Upper lobe of right lung (tissue), 1 donor: Measurements from ENCODE around the gene DNAI1. TPM values are rescaled to one million over a fixed set of nuclear protein-coding genes. Genes with fewer than 3 reads are reported as not detected.
"Not testable (repeated sequence)": the region's sequence is repeated elsewhere in the genome, so short reads cannot be mapped to it uniquely, and the experiment has no call there.

Experiments
- ATAC-seq: fragments of 200-7000 bp; cut with Tn5 transposase; one replicate; pipeline ENCODE4 v1.9.1; 2020; ENCODE audit warnings: mild to moderate bottlenecking, moderate library complexity
- DNase-seq: peaks from one replicate; pipeline ENCODE4 v3.0.0-alpha.2; 2020
- H3K27ac ChIP-seq: fragments of 200-600 bp; one replicate; pipeline ENCODE4 v1.8.0; 2022
- H3K27me3 ChIP-seq: fragments of 200-600 bp; one replicate; pipeline ENCODE4 v1.8.0; 2022; ENCODE audit warnings: mild to moderate bottlenecking
- H3K36me3 ChIP-seq: fragments of 200-600 bp; one replicate; pipeline ENCODE4 v1.8.0; 2022
- H3K4me1 ChIP-seq: fragments of 200-600 bp; one replicate; pipeline ENCODE4 v1.8.0; 2022
- H3K4me3 ChIP-seq: fragments of 200-600 bp; one replicate; pipeline ENCODE4 v1.8.0; 2022; ENCODE audit warnings: mild to moderate bottlenecking
- H3K9me3 ChIP-seq: fragments of 200-600 bp; one replicate; pipeline ENCODE4 v1.8.0; 2022
- CTCF ChIP-seq: fragments of 200-600 bp; IDR thresholded peaks from one replicate; pipeline ENCODE4 v1.8.0; 2022; ENCODE audit warnings: antibody characterized with exemption
- intact Hi-C: fragments of 100-400 bp; cut with DNase I; formaldehyde crosslinking; loops from one replicate; pipeline ENCODE4 v1.11.0; 2022
- total RNA-seq: library from RNA; stranded (reverse); fragmentation: NEBNext Ultra II Directional; extraction: Animal tissue kit (Norgen Biotek cat#: 25700); gene quantifications from one replicate; pipeline ENCODE4 v1.2.1, GENCODE V29; 2021
- donor health status: DM: no; HTN: yes; CAD: no; lungs with severe emphysema.

The DNAI1 gene
- total RNA-seq, 1 donor from 2014 or later = not detected

GRCh38 chr9:34437006-34437925 lies 21.3 kb upstream of the DNAI1 start:
- Histone ChIP-seq H3K27me3 (no peaks in the 10 kb centered on the region), H3K27ac (no peak overlapping the region), H3K36me3 (no peaks in the 10 kb centered on the region), H3K4me1 (peaks cover 12% of the 10 kb centered on the region), H3K4me3 (no peak overlapping the region), H3K9me3 (no peaks in the 10 kb centered on the region)
- ATAC-seq (peak; percentile 92), DNase-seq (no peak)
- peak; percentile 75 for TF ChIP-seq CTCF
- intact Hi-C loops = no loop called here

GRCh38 chr9:34437926-34438307 lies 20.7 kb upstream of the DNAI1 start:
- H3K4me1 ChIP-seq = peaks cover 12% of the 10 kb centered on the region
- H3K36me3 ChIP-seq, H3K4me3 ChIP-seq, H3K27ac ChIP-seq, DNase-seq, H3K27me3 ChIP-seq, ATAC-seq, H3K9me3 ChIP-seq, intact Hi-C loops: not testable (repeated sequence)

GRCh38 chr9:34438465-34438864 lies 20.1 kb upstream of the DNAI1 start:
- H3K27ac ChIP-seq, intact Hi-C loops, ATAC-seq, H3K27me3 ChIP-seq, H3K36me3 ChIP-seq, H3K9me3 ChIP-seq, DNase-seq, H3K4me3 ChIP-seq: not testable (repeated sequence)
- peaks cover 12% of the 10 kb centered on the region for H3K4me1 ChIP-seq

- no peak overlapping the region for H3K27ac ChIP-seq
- H3K9me3 ChIP-seq = no peaks in the 10 kb centered on the region
- no peak overlapping the region for H3K4me3 ChIP-seq
- DNase-seq (no peak), ATAC-seq (no peak)
- peaks cover 12% of the 10 kb centered on the region for H3K4me1 ChIP-seq
- H3K36me3 ChIP-seq = no peaks in the 10 kb centered on the region
- H3K27me3 ChIP-seq = no peaks in the 10 kb centered on the region
- intact Hi-C loops = loop anchor here (10.0 kb wide), 1 partner anchor 55 kb away; no protein-coding TSS in a partner anchor
- no peak for TF ChIP-seq CTCF
These were observed 18.6 kb upstream of the DNAI1 start for GRCh38 chr9:34440017-34440416.

GRCh38 chr9:34442770-34443169 lies 15.8 kb upstream of the DNAI1 start:
- Histone ChIP-seq H3K27me3 (no peaks in the 10 kb centered on the region), H3K9me3 (no peaks in the 10 kb centered on the region), H3K4me1 (peaks cover 12% of the 10 kb centered on the region), H3K4me3 (no peak overlapping the region), H3K36me3 (no peaks in the 10 kb centered on the region), H3K27ac (no peak overlapping the region)
- no peak for TF ChIP-seq CTCF
- DNase-seq (no peak), ATAC-seq (no peak)
- intact Hi-C loops = loop anchor here (10.0 kb wide), 1 partner anchor 52 kb away; no protein-coding TSS in a partner anchor

- TF ChIP-seq CTCF = no peak
These were observed 15.1 kb upstream of the DNAI1 start for GRCh38 chr9:34443533-34443932.

More at GRCh38 chr9:34443533-34443932, 15.1 kb upstream of the DNAI1 start:
- no peak overlapping the region for H3K4me3 ChIP-seq
- intact Hi-C loops = loop anchor here (10.0 kb wide), 1 partner anchor 51 kb away; no protein-coding TSS in a partner anchor
- no peaks in the 10 kb centered on the region for H3K36me3 ChIP-seq
- H3K4me1 ChIP-seq = peaks cover 12% of the 10 kb centered on the region
- DNase-seq (no peak), ATAC-seq (no peak)
- no peaks in the 10 kb centered on the region for H3K9me3 ChIP-seq
- no peaks in the 10 kb centered on the region for H3K27me3 ChIP-seq
- no peak overlapping the region for H3K27ac ChIP-seq
